ENCODE data around the gene LHX6.

LHX6 gene

DNA sequence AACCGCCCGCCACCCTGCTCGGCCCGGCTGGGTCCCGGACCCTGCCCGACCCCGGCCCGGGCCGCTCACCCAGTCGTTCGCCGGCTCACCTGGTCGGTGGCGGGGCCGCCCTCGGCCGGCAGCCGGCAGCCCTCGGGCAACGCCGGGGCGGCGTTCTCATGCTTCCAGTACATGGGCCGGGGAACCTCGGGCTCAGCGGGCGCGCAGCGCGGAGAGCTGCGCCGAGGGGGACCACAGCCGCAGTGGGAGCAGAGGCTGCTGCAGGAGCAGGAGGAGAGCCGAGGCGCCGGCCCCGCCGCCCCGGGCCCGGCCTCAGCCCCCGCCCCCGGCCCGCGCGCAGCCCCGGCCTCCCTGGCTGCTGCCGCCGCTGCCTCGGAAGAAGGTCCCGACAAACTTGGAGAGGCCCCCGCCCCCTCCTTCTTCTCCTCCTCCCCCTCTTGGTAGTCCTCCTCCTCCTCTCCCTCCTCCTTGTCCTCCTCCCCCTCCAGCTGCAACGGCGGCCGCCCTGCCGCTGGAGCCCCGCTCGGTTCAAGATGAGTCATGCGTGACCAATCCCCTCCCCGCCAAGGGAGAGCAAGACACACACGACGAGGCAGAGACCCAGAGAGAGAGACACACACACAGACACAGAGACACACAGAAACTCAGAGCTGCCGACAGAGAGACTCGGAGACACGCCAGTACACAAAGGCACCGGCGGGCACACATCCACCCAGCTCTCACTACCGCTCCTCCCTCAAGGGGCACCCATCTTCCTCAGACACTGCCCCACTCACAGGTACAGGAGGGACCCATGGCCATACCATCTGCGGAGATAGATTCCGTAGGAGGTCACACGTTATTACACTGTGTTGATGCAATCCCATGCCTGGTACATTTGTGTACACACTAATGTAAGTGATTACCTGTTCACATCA lies at the start of gene LHX6:
TSS of gene LHX6 (minus strand) at position 390 of the 917 bp plus-strand sequence. CDS start at position 173, 217 bp downstream.
- TF ChIP-seq, protein P1, sequence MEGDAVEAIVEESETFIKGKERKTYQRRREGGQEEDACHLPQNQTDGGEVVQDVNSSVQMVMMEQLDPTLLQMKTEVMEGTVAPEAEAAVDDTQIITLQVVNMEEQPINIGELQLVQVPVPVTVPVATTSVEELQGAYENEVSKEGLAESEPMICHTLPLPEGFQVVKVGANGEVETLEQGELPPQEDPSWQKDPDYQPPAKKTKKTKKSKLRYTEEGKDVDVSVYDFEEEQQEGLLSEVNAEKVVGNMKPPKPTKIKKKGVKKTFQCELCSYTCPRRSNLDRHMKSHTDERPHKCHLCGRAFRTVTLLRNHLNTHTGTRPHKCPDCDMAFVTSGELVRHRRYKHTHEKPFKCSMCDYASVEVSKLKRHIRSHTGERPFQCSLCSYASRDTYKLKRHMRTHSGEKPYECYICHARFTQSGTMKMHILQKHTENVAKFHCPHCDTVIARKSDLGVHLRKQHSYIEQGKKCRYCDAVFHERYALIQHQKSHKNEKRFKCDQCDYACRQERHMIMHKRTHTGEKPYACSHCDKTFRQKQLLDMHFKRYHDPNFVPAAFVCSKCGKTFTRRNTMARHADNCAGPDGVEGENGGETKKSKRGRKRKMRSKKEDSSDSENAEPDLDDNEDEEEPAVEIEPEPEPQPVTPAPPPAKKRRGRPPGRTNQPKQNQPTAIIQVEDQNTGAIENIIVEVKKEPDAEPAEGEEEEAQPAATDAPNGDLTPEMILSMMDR (IDR thresholded peaks at IDR 0.05; ENCODE audit: insufficient read depth, low read length, poor library complexity, severe bottlenecking) = no peak
- no peak for DNase-seq (ENCODE audit: extremely low read depth, insufficient read length)
- no peak within 1 kb of the TSS; the same call in 1 of the 2 replicates for H3K4me3 ChIP-seq (replicated peaks; ENCODE audit: low read depth, low read length)
- no peaks in the 10 kb centered on the region; the same call in none of the 2 replicates for H3K27me3 ChIP-seq (replicated peaks; ENCODE audit: control insufficient read depth, insufficient read depth, low read length)
- H3K36me3 ChIP-seq (ENCODE audit: control insufficient read depth, insufficient read depth, low read length) = no peaks in the 10 kb centered on the region

DNA sequence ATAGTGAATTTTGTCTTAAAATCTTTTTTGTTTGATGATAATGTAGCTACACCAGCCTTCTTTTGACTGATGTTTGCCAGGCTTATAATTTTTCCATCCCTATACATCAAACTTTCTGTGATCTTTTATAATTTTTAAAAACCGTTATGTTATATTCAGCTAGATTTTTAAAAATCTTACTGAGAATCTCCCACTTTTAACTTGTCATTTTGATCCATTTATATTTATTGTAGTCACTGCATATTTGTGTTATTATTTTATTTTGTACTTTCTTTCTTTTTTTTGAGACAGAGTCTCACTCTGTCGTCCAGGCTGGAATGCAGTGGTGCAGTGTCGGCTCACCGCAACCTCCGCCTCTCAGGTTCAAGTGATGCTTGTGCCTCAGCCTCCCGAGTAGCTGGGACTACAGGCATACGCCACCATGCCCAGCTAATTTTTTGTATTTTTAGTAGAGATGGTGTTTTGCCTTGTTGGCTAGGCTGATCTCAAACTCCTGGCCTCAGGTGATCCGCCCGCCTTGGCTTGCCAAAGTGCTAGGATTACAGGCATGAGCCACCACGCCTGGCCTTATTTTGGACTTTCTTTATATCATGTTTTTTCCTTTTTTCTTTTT lies 48.6 kb upstream of the LHX6 start:
- DNase-seq (ENCODE audit: extremely low read depth, insufficient read length) = no peak
- Histone ChIP-seq H3K36me3 (ENCODE audit: control insufficient read depth, insufficient read depth, low read length) (peaks cover 4% of the 10 kb centered on the region), H3K4me3 (replicated peaks; ENCODE audit: low read depth, low read length) (no peak overlapping the region), H3K27me3 (replicated peaks; ENCODE audit: control insufficient read depth, insufficient read depth, low read length) (no peaks in the 10 kb centered on the region)
- TF ChIP-seq, protein P1 (IDR thresholded peaks at IDR 0.05; ENCODE audit: insufficient read depth, low read length, poor library complexity, severe bottlenecking) = no peak

- TF ChIP-seq, protein P1 (IDR thresholded peaks at IDR 0.05; ENCODE audit: insufficient read depth, low read length, poor library complexity, severe bottlenecking) = no peak
- no peak for DNase-seq (ENCODE audit: extremely low read depth, insufficient read length)
- Histone ChIP-seq H3K4me3 (replicated peaks; ENCODE audit: low read depth, low read length) (no peak overlapping the region), H3K36me3 (ENCODE audit: control insufficient read depth, insufficient read depth, low read length) (peaks cover 6% of the 10 kb centered on the region), H3K27me3 (replicated peaks; ENCODE audit: control insufficient read depth, insufficient read depth, low read length) (no peaks in the 10 kb centered on the region)
Measured at GRCh38 chr9:122276096-122276495, 47.3 kb upstream of the LHX6 start.

DNA sequence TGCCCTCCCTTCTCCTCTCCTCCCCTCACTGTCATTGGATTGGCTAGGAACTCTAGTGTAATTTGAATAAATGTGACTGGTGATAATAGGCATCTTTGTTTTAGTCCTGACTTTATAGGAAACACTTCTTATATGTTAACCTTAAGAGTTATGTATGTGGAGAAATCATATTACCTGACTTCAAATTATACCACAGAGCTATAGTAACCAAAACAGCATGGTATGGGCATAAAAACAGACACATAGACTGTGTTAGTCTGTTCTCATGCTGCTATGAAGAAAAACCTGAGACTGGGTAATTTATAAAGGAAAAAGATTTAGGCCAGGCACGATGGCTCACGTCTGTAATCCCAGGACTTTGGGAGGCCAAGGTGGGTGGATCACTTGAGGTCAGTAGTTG lies 45.3 kb upstream of the LHX6 start:
- Histone ChIP-seq H3K36me3 (ENCODE audit: control insufficient read depth, insufficient read depth, low read length) (peaks cover 9% of the 10 kb centered on the region), H3K4me3 (replicated peaks; ENCODE audit: low read depth, low read length) (no peak overlapping the region)
- no peak for DNase-seq (ENCODE audit: extremely low read depth, insufficient read length)

DNA sequence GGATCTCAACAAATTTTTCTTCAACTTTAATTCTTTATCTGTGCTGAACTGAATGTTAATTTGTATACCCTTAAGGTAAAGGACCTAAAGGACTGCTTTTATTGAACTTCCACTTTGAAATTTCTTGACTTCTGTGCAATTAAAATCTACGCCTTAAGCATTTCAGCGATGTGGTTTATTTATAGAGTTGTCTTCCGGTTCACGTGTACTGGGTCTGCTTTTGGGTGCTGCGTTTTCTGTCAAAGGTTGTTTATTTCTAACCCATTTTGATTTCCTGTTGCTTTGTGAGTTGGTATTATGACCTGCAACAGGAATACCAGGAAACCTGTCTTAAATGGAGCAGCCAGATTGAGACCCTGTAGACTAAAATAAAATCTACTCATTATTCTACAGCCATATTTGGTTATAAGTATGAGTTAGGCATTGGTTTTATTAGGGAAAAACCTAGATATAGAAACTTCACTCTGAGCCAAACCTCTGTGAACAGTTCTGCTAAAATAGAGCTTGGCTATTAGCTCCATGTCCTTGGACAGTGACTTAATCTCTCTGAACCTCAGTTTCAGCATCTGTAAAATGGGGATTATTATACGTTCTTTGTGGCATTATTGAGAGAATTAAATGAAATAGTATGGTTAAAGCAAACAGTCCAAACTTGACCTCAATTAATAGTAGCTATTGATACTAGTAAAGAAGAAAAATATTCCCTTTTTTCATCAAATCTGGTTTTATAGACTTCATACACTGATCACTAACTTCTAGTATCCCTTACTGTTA lies 39.5 kb upstream of the LHX6 start:
- Histone ChIP-seq H3K4me3 (replicated peaks; ENCODE audit: low read depth, low read length) (no peak overlapping the region), H3K27me3 (replicated peaks; ENCODE audit: control insufficient read depth, insufficient read depth, low read length) (no peaks in the 10 kb centered on the region), H3K36me3 (ENCODE audit: control insufficient read depth, insufficient read depth, low read length) (peaks cover 7% of the 10 kb centered on the region)
- TF ChIP-seq, protein P1 (IDR thresholded peaks at IDR 0.05; ENCODE audit: insufficient read depth, low read length, poor library complexity, severe bottlenecking) = no peak
- no peak for DNase-seq (ENCODE audit: extremely low read depth, insufficient read length)

More for the DNA sequence above, 45.3 kb upstream of the LHX6 start:
- TF ChIP-seq, protein P1 (IDR thresholded peaks at IDR 0.05; ENCODE audit: insufficient read depth, low read length, poor library complexity, severe bottlenecking) = no peak
- H3K27me3 ChIP-seq (replicated peaks; ENCODE audit: control insufficient read depth, insufficient read depth, low read length) = no peaks in the 10 kb centered on the region

All from GM06990 (cell line).